GM15510 (cell line): ENCODE measurements around the gene COL24A1.

Experiments
- POLR2A ChIP-seq: IDR thresholded peaks from 3 replicates; pipeline ENCODE4 v1.6.1; 2011; ENCODE audit warnings: borderline replicate concordance; ENCODE audit not compliant: insufficient read length; ENCODE audit errors: extremely low read depth

COL24A1 gene

GRCh38 chr1:85984636-85985035 is 171.9 kb downstream of the COL24A1 start:
- no peak for TF ChIP-seq POLR2A

DNA sequence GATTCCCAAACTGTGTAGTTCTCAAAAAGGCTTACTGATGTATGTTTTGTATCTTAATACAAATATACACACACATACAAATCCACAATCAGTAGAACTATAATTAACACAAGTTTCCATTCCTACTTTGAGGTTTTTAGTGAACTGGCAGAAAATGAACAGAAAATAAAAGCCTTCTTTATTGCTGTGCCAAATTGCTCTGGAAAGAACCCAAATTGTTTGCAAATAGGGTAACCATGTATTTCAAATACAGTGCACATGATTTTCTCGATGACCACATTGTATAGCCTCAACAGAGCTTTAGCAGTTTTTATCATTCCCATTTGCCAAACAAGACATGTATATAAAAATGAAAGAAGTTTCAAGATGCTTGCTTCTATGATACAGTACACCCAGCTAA is 173.3 kb downstream of the COL24A1 start:
- TF ChIP-seq POLR2A: no peak

DNA sequence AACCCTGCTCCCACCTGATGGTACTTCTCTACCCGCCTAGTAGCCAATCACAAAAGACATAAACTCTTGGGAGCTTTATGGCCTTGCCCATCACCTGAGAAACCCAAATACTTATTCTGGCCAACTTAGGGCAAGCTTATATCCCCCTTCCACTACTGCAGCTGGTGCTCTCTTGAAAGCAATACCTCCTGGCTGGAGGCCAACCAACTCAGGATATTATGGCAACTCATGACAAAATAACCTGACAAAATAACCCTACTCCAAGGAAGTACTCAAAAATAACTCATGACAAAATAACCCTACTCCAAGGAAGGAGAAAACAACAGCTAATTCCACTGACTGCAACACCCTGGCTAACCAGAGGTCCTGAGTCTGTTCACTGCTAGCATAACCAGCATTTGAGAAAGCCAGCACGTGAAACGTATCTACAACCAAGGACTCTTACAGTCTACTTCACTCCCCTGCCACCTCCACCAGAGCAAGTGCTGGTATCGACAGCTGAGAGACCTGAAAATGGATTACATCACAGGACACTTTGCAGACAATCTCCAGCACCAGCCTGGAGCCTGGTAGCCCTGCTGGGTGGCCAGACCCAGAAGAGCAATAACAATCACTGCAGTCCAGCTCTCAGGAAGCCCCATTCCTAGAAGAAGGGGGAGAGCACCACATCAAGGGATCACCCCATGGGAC is 179.9 kb downstream of the COL24A1 start:
- TF ChIP-seq POLR2A: no peak

- no peak for TF ChIP-seq POLR2A
Observed at GRCh38 chr1:85975912-85976371, 180.6 kb downstream of the COL24A1 start.

- TF ChIP-seq POLR2A: no peak
Observed at GRCh38 chr1:85962457-85962856, 194.1 kb downstream of the COL24A1 start.

- TF ChIP-seq POLR2A: no peak
Observed at GRCh38 chr1:85957760-85958159, 198.8 kb downstream of the COL24A1 start.

DNA sequence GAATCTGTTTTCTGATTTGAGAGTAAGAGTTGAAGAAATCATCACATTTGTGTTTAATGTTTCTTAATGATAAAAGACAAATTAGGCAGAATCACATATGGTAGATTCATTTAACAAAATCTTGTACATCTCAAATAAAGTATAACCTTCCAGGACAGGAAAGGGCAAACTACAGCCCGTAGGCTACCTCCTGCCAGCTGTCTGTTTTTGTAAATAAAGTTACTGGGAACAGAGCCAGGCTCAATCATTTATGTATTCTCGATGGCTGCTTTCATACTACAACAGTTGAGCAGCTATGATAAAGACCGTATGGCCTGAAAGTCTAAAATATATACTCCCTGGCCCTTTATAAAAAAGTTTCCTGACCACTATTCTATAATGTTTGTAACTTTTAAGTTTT is 204.1 kb downstream of the COL24A1 start:
- TF ChIP-seq POLR2A: no peak

DNA sequence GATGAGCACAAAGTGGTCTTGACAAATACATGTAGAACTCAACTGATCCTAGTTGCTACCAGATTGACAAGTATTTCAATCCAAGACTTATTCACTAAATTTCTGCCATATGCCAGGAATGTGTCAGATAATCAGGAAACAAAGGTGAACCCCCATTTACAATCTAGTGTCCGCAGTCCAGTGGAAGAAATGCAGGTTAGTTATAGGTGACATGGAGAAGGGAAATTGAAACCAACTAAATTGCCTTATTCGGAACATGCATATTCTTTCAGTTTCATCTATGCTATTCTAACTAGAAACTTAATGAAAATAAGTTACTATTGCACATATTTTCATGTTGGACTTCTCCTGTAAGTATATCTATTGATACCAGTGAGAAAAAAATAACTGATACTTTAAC is 209.4 kb downstream of the COL24A1 start:
- no peak for TF ChIP-seq POLR2A

- no peak for TF ChIP-seq POLR2A
Observed at GRCh38 chr1:85943945-85944344, 212.6 kb downstream of the COL24A1 start.

DNA sequence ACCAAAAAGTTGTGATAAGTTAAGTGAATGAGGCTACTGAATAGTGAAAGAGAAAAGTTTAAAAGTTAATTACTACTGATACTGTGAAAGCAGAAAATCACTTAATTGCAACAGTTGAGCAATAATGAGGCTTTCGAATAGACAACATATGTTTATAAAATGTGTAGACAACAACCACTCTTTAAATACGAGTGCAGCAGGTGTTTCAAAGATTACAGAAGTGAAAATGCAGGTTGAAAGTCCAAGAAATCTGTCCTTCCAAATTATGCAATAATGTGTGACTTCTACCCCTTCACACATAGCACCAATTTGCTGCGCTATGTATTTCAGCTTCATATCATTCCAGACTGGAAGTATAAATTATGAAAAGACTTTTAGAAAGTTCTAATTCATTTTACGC is 213.0 kb downstream of the COL24A1 start:
- TF ChIP-seq POLR2A: no peak

DNA sequence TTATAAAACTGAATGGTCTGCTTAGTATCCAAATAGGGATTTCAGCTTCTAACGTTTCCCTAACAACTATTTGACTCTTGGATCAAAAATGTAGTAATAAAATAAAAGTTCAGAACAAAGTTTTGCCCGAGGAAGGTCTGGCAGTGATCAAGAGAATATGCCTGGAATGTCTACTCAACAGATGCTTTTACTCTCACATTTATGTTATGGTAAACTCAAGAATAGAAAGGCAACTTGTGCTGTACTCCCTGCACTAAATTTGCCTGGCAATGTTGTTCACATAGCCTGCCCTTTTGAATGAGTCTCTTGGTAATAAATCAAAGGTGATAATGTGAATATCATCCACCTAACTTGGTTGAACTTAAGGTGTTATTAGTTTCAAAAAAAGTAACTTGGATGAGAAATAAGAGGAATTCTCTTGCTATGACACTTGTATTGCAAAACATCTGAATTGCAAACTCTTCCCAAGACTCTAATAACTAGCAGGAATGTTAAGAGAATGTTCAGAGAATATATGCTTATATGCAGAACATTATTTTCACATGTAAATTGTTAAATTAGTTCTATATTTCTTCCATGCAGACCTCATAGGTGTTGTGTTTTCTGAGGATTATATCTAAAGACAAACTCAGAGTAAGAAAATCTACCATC is 215.8 kb downstream of the COL24A1 start:
- no peak for TF ChIP-seq POLR2A

- TF ChIP-seq POLR2A: no peak
Observed at GRCh38 chr1:85938829-85939228, 217.7 kb downstream of the COL24A1 start.

DNA sequence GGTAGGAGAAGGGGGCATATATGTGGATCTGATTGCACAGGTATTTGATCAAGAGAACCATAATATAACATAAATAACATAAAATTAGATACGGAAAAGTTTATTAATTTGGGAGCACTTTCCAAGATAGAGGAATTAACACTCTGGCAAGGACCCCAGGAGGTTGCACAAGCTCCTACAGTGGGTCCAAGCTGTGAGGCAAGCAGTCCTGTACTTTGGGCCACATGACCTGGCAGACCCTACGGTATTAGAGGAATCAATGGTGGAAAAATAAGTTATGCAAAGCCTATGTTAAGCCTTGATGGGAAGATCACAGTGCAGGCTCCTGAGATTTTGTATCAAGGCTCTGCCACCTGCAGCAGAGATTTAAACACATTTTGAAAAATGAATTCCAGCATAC is 220.1 kb downstream of the COL24A1 start:
- TF ChIP-seq POLR2A: no peak

DNA sequence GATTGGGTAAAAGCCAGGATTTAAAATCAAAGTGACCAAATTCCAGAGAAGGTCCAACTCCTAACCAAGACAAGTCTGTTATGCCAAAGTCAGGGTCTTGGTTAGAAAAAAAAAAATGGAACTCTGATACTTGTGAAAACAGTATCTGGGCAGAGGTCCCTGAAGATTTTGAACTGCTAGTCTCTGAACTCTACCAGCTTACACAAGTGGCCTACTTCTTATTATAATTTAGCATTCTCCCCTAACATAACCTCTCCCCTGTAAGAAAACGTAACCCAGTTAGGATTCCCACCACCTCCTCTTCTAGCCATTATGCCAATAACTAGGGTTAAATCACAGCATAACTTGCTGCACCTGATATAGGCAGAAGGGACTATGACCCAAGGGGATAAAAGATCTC is 220.5 kb downstream of the COL24A1 start:
- TF ChIP-seq POLR2A: no peak

GRCh38 chr1:85935234-85935633 is 221.3 kb downstream of the COL24A1 start:
- no peak for TF ChIP-seq POLR2A

DNA sequence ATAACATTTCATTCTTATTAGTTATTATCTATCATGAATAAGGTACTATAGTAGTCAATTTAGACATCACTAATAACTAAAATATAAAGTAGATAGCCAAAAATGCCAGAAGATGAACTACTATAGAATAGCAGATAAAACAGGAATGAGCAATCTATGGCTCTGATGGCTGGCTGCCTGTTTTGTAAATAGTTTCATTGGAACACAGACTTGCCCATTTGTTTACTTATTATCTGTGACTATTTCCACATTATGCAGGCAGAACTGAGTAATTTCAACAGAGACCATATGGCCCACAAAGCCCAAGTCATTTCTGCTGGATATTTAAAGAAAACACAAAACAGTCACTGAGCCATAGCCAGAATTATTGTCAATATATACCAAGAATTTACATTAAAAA is 222.1 kb downstream of the COL24A1 start:
- TF ChIP-seq POLR2A: no peak

GRCh38 chr1:85933961-85934360 is 222.6 kb downstream of the COL24A1 start:
- TF ChIP-seq POLR2A: no peak

DNA sequence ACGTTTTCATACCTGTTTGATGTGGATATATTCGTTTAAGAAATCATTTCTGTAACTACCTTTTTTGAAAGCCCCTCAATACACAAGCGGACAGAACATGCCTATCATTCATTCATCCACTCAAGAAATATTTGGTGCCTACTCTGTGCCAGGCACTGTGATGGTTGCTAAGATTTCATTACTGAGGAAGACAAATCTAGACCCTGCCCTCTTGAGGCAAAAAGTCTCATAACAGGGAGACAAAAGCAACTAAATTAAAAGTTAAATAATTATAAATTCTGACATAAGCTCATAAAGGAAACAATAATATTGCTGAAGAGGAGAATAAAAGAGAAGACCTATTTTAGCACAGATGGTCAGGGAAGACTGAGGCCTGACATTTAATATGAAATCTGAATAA is 244.8 kb downstream of the COL24A1 start:
- no peak for TF ChIP-seq POLR2A

DNA sequence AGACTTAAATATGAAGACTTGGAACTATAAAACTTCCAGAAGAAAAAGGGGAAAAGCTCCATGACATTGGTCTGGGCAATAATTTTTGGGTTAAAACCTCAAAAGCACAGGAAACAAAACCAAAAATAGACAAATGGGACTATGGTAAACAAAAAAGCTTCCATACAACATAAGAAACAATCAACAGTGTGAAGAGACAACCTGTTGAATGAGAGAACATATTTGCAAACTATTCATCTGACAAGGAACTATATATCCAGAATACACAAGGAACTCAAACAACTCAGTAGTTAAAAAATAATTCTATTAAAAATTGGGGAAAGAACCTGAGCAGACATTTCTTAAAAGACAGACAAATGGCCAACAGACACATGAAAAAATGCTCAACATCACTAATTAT is 255.7 kb downstream of the COL24A1 start:
- TF ChIP-seq POLR2A: no peak
